Neural progenitor cell (in vitro differentiated cells): Measurements from ENCODE around the gene MARVELD1.
A peak's percentile ranks its signal among the peaks of the same experiment; 100 is the strongest.

ENCODE experiments used
- EZH2phosphoT487 ChIP-seq: fragments of 200-600 bp; sonication (generic); IDR thresholded peaks from 2 replicates; pipeline ENCODE4 v1.6.1; 2017; ENCODE audit warnings: antibody characterized with exemption
- TF ChIP-seq, protein P1 (sequence below): fragments of 200-600 bp; sonication (generic); IDR thresholded peaks from 2 replicates; pipeline ENCODE4 v1.5.1; 2017; ENCODE audit warnings: antibody characterized with exemption, mild to moderate bottlenecking

DNA sequence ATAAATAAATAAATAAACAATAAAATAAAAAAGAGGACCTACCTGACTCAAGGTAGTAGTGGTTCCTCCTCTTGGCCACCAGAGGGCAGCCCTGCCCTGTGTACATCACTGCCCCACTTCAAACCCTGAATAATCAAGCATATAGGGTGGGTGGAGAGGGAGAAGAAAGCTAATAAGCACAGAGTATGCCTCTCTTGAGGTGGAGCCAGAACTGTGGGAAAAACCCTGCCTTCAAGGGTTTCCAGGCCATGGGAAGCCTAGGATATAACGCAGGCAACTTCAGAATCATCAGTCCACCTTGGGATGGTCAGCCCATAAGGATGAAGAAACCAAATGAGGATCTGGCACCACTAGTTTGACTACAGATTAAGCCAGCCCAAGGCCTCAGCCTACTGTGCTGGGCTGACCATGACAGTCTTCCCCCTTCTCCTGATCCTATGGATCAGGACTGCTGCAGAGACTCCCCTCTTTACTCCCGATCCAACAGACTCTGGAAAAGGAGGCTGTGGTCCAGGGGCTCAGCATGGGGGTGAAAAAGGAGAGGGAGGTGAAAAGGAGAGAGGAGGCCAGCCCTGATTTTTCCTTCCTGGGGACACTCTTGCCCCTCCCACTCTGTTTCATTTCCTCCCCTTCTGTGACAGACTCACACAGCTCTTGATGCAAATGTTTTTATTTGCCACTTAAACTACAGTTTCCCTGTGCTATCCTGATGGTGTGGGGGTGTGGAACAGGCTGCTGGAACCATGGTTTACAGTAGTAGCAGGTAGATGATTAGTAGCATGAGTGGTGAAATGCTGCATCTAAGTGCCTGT is 36.6 kb upstream of the MARVELD1 start:
- no peak for TF ChIP-seq EZH2phosphoT487
- TF ChIP-seq, protein P1, sequence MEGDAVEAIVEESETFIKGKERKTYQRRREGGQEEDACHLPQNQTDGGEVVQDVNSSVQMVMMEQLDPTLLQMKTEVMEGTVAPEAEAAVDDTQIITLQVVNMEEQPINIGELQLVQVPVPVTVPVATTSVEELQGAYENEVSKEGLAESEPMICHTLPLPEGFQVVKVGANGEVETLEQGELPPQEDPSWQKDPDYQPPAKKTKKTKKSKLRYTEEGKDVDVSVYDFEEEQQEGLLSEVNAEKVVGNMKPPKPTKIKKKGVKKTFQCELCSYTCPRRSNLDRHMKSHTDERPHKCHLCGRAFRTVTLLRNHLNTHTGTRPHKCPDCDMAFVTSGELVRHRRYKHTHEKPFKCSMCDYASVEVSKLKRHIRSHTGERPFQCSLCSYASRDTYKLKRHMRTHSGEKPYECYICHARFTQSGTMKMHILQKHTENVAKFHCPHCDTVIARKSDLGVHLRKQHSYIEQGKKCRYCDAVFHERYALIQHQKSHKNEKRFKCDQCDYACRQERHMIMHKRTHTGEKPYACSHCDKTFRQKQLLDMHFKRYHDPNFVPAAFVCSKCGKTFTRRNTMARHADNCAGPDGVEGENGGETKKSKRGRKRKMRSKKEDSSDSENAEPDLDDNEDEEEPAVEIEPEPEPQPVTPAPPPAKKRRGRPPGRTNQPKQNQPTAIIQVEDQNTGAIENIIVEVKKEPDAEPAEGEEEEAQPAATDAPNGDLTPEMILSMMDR = peak; percentile 86
